Peyer's patch (tissue), 4 donors: ENCODE measurements around the gene PIK3R3. TPM values are rescaled to one million over a fixed set of nuclear protein-coding genes. Genes with fewer than 3 reads are reported as not detected.
A peak's percentile ranks its signal among the peaks of the same experiment; 100 is the strongest.

Experiments used
- DNase-seq, 3 donors: peaks; one replicate each; pipeline ENCODE4 v3.0.0-alpha.2; 2017 to 2019
- H3K27ac ChIP-seq, 4 donors: fragments of 200-600 bp; sonication (generic); one replicate each; pipeline ENCODE4 v1.5.1; 2016 to 2019
- H3K27me3 ChIP-seq, 2 donors: fragments of 200-600 bp; sonication (generic); one replicate each; pipeline ENCODE4 v1.5.1; 2019
- H3K36me3 ChIP-seq, 3 donors: fragments of 200-600 bp; sonication (generic); one replicate each; pipeline ENCODE4 v1.5.1; 2016 to 2019
- H3K4me1 ChIP-seq, 4 donors: fragments of 200-600 bp; sonication (generic); one replicate each; pipeline ENCODE4 v1.5.1; 2016 to 2019
- H3K4me3 ChIP-seq, 4 donors: fragments of 200-600 bp; sonication (generic); 1 replicate in 3 of 4; 2 replicates in 1 of 4; pipeline ENCODE4 v1.5.1; 2016 to 2019; ENCODE audit warnings: mild to moderate bottlenecking in 1 of 4
- H3K9me3 ChIP-seq, 4 donors: fragments of 200-600 bp; sonication (generic); one replicate each; pipeline ENCODE4 v1.5.1; 2016 to 2019; ENCODE audit warnings: mild to moderate bottlenecking in 1 of 4
- POLR2A ChIP-seq, 2 donors: fragments of 450-650 bp; IDR thresholded peaks; one replicate each; pipeline ENCODE4 v1.5.1; 2017; ENCODE audit warnings: antibody characterized with exemption in 2 of 2, mild to moderate bottlenecking in 2 of 2, moderate library complexity in 2 of 2
- total RNA-seq, 4 donors: library from RNA; depleted of rRNA; stranded (reverse); fragments of >200 nt; gene quantifications; one replicate each; pipeline ENCODE4 v1.1.0, GENCODE V29; 2016
- TF ChIP-seq, protein P1 (sequence below), 6 experiments: fragments of 450-650 bp in 4 of 6; fragments of 200-600 bp in 2 of 6; sonication (generic) in 1 of 6; IDR thresholded peaks; one replicate each; pipeline ENCODE4 v1.5.1; 2017 to 2019; ENCODE audit warnings: antibody characterized with exemption in 6 of 6, mild to moderate bottlenecking in 3 of 6, moderate library complexity in 1 of 6

The PIK3R3 gene
- total RNA-seq, 4 donors from 2014 or later, result 2.8 to 12.4 (median 6.4) TPM

GRCh38 chr1:46176211-46176865 lies 43.9 kb upstream of the PIK3R3 start, which contains the start of gene P3R3URF:
P3R3URF (minus strand) TSS chr1:46176488; CDS start chr1:46176471, 17 bp downstream.
- no peak for DNase-seq
- no peaks in the 10 kb centered on the region for H3K9me3 ChIP-seq
- H3K4me1 ChIP-seq, result peaks cover 0 to 33% (median 0%) of the 10 kb centered on the region in 4 donors
- H3K4me3 ChIP-seq, result no peak within 1 kb of the TSS
- H3K36me3 ChIP-seq, result no peaks in the 10 kb centered on the region
- no peak for TF ChIP-seq POLR2A (IDR thresholded peaks at IDR 0.05)
- TF ChIP-seq, protein P1, sequence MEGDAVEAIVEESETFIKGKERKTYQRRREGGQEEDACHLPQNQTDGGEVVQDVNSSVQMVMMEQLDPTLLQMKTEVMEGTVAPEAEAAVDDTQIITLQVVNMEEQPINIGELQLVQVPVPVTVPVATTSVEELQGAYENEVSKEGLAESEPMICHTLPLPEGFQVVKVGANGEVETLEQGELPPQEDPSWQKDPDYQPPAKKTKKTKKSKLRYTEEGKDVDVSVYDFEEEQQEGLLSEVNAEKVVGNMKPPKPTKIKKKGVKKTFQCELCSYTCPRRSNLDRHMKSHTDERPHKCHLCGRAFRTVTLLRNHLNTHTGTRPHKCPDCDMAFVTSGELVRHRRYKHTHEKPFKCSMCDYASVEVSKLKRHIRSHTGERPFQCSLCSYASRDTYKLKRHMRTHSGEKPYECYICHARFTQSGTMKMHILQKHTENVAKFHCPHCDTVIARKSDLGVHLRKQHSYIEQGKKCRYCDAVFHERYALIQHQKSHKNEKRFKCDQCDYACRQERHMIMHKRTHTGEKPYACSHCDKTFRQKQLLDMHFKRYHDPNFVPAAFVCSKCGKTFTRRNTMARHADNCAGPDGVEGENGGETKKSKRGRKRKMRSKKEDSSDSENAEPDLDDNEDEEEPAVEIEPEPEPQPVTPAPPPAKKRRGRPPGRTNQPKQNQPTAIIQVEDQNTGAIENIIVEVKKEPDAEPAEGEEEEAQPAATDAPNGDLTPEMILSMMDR (IDR thresholded peaks at IDR 0.05), result no peak
- H3K27ac ChIP-seq, result peak within 1 kb of the TSS in 2 of 4 donors; percentile 48 to 59
- H3K27me3 ChIP-seq, result no peaks in the 10 kb centered on the region

DNA sequence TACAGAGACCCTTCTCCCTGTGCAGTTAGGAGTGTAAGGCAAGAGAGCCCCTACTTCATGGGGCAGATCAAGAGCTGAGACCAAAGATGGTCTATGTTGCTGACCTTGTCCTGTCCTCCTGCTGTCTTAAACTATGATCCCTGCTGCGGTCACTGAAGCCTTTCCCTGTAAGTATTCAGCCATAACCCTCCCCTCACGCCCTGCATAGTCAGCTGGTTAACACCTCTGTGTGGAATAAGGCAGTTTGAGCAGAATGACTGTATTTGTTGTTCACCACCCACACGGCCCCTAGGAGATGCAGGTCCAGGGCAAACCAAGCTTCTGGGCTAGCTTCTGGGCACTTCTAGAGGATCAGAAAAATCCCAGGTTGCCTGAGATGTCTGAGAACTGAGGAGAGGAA lies 42.8 kb upstream of the PIK3R3 start:
- peak overlapping the region in 3 of 4 donors; percentile 40 to 59 (median 48) for H3K27ac ChIP-seq
- TF ChIP-seq POLR2A (IDR thresholded peaks at IDR 0.05), result no peak
- TF ChIP-seq, protein P1 (IDR thresholded peaks at IDR 0.05), result no peak
- H3K4me1 ChIP-seq, result peaks cover 0 to 33% (median 0%) of the 10 kb centered on the region in 4 donors
- H3K4me3 ChIP-seq, result no peak overlapping the region
- H3K9me3 ChIP-seq, result no peaks in the 10 kb centered on the region
- H3K36me3 ChIP-seq, result no peaks in the 10 kb centered on the region
- DNase-seq, result peak in 1 of 3 donors; percentile 34
- H3K27me3 ChIP-seq, result no peaks in the 10 kb centered on the region

- no peaks in the 10 kb centered on the region for H3K36me3 ChIP-seq
- peak within 1 kb of the TSS; percentile 46 to 59 (median 52) for H3K27ac ChIP-seq
- no peak within 1 kb of the TSS for H3K4me3 ChIP-seq
- no peaks in the 10 kb centered on the region for H3K9me3 ChIP-seq
- peaks cover 0 to 27% (median 0%) of the 10 kb centered on the region in 4 donors for H3K4me1 ChIP-seq
- peak in 1 of 3 donors; percentile 46 for DNase-seq
- TF ChIP-seq, protein P1 (IDR thresholded peaks at IDR 0.05), result no peak
- no peak for TF ChIP-seq POLR2A (IDR thresholded peaks at IDR 0.05)
- H3K27me3 ChIP-seq, result no peaks in the 10 kb centered on the region
Observed at GRCh38 chr1:46174448-46175231, 42.2 kb upstream of the PIK3R3 start, which contains the start of gene TSPAN1. TSPAN1 (plus strand) TSS chr1:46175087; CDS start chr1:46181108, 6,021 bp downstream.

GRCh38 chr1:46173361-46173856 lies 41.0 kb upstream of the PIK3R3 start:
- Histone ChIP-seq H3K27ac (peak overlapping the region in 2 of 4 donors; percentile 49 to 59), H3K27me3 (no peaks in the 10 kb centered on the region)

DNA sequence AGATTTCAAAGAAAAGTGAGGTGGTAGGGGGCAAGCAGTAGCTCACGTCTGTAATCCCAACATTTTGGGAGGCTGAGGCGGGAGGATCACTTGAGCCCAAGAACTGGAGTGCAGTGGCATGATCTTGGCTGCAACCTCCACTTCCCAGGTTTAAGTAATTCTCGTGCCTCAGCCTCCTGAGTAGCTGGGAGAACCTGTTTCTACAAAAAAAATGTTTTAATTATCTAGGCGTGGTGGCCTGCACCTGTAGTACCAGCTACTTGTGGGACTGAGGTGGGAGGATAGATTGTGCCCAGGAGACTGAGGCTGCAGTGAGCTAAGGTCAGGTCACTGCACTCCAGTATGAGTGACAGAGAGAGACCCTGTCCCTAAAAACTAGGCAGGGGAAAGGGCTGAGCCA lies 39.9 kb upstream of the PIK3R3 start:
- no peaks in the 10 kb centered on the region for H3K9me3 ChIP-seq
- H3K27ac ChIP-seq, result no peak overlapping the region
- TF ChIP-seq POLR2A (IDR thresholded peaks at IDR 0.05), result no peak
- TF ChIP-seq, protein P1 (IDR thresholded peaks at IDR 0.05), result no peak
- H3K27me3 ChIP-seq, result no peaks in the 10 kb centered on the region
- no peaks in the 10 kb centered on the region for H3K36me3 ChIP-seq
- peaks cover 0 to 22% (median 0%) of the 10 kb centered on the region in 4 donors for H3K4me1 ChIP-seq
- H3K4me3 ChIP-seq, result no peak overlapping the region
- DNase-seq, result peak in 1 of 3 donors; percentile 14

More at GRCh38 chr1:46173361-46173856, 41.0 kb upstream of the PIK3R3 start:
- H3K36me3 ChIP-seq, result no peaks in the 10 kb centered on the region
- TF ChIP-seq POLR2A (IDR thresholded peaks at IDR 0.05), result no peak
- TF ChIP-seq, protein P1 (IDR thresholded peaks at IDR 0.05), result no peak
- no peak overlapping the region for H3K4me3 ChIP-seq
- H3K9me3 ChIP-seq, result no peaks in the 10 kb centered on the region
- peaks cover 0 to 19% (median 0%) of the 10 kb centered on the region in 4 donors for H3K4me1 ChIP-seq
- DNase-seq, result peak in 1 of 3 donors; percentile 36
